Mucosa of gallbladder (tissue), 1 donor: Measurements from ENCODE around the gene NKX1-2. TPM values are rescaled to one million over a fixed set of nuclear protein-coding genes. Genes with fewer than 3 reads are reported as not detected.
A peak's percentile ranks its signal among the peaks of the same experiment; 100 is the strongest.
"Not testable (repeated sequence)": the region's sequence is repeated elsewhere in the genome, so short reads cannot be mapped to it uniquely, and the experiment has no call there.

Experiments
- DNase-seq: peaks from one replicate; pipeline ENCODE4 v3.0.0-alpha.2; 2020; ENCODE audit warnings: low spot score
- total RNA-seq: library from RNA; stranded (reverse); gene quantifications from one replicate; pipeline ENCODE4 v1.2.1, GENCODE V29; 2021
- donor health status: DM: no; HTN: no; CAD: no.

The NKX1-2 gene
- total RNA-seq, 1 donor from 2014 or later, result 0.09 TPM

GRCh38 chr10:124451276-124451675 is 1.4 kb upstream of the NKX1-2 start:
- no peak for DNase-seq

- no peak for DNase-seq
Observed at GRCh38 chr10:124450783-124451057, 885 bp upstream of the NKX1-2 start.

GRCh38 chr10:124449170-124450011 is 444 bp downstream of the NKX1-2 start:
- DNase-seq, result no peak

- no peak for DNase-seq
Observed at GRCh38 chr10:124448696-124449169, 1.1 kb downstream of the NKX1-2 start.

GRCh38 chr10:124447751-124448466 is 1.9 kb downstream of the NKX1-2 start:
- DNase-seq, result no peak

GRCh38 chr10:124446830-124447750 is 2.7 kb downstream of the NKX1-2 start:
- DNase-seq, result no peak

- DNase-seq, result not testable (repeated sequence)
Observed at GRCh38 chr10:124441694-124442093, 8.1 kb downstream of the NKX1-2 start.

GRCh38 chr10:124436191-124436638 is 13.6 kb downstream of the NKX1-2 start:
- no peak for DNase-seq

- not testable (repeated sequence) for DNase-seq
Observed at GRCh38 chr10:124435683-124436082, 14.2 kb downstream of the NKX1-2 start.

GRCh38 chr10:124433461-124433860 is 16.4 kb downstream of the NKX1-2 start:
- DNase-seq, result no peak

GRCh38 chr10:124430077-124430476 is 19.8 kb downstream of the NKX1-2 start:
- no peak for DNase-seq

GRCh38 chr10:124429576-124429975 is 20.3 kb downstream of the NKX1-2 start:
- DNase-seq, result no peak

- no peak for DNase-seq
Observed at GRCh38 chr10:124428207-124428777, 21.5 kb downstream of the NKX1-2 start.

- DNase-seq, result peak; percentile 36
Observed at GRCh38 chr10:124425227-124425962, 24.4 kb downstream of the NKX1-2 start.

- no peak for DNase-seq
Observed at GRCh38 chr10:124423813-124424212, 26.0 kb downstream of the NKX1-2 start.

- no peak for DNase-seq
Observed at GRCh38 chr10:124422742-124423141, 27.1 kb downstream of the NKX1-2 start.

- no peak for DNase-seq
Observed at GRCh38 chr10:124420254-124420653, 29.6 kb downstream of the NKX1-2 start.

GRCh38 chr10:124419635-124420034 is 30.2 kb downstream of the NKX1-2 start:
- no peak for DNase-seq

GRCh38 chr10:124418726-124419501 is 30.9 kb downstream of the NKX1-2 start, which contains the start of gene OAT:
OAT (minus strand) TSS chr10:124418923; CDS start chr10:124412171, 6,752 bp downstream.
- peak; percentile 97 for DNase-seq
